Lower leg skin (tissue), 4 donors: Measurements from ENCODE around the gene GMEB2. TPM values are rescaled to one million over a fixed set of nuclear protein-coding genes. Genes with fewer than 3 reads are reported as not detected.

Experiments used
- DNase-seq, 2 donors: peaks; one replicate each; pipeline ENCODE4 v3.0.0-alpha.2; 2019; ENCODE audit warnings: low spot score in 2 of 2
- H3K4me3 ChIP-seq: fragments of 200-600 bp; sonication (generic); 2 replicates; pipeline ENCODE4 v1.5.1; 2017; ENCODE audit warnings: mild to moderate bottlenecking, low read depth; ENCODE audit not compliant: poor library complexity, severe bottlenecking
- CTCF ChIP-seq, 3 donors: fragments of 450-650 bp; IDR thresholded peaks; one replicate each; pipeline ENCODE4 v1.5.1; 2016; ENCODE audit warnings: antibody characterized with exemption in 3 of 3, mild to moderate bottlenecking in 3 of 3, moderate library complexity in 2 of 3
- POLR2A ChIP-seq, 2 donors: fragments of 450-650 bp; IDR thresholded peaks; one replicate each; pipeline ENCODE4 v1.6.1; 2016 to 2017; ENCODE audit warnings: antibody characterized with exemption in 2 of 2, mild to moderate bottlenecking in 1 of 2, moderate library complexity in 1 of 2
- WGBS, 2 donors: methylation state at CpG; one replicate each; pipeline ENCODE4 v1.1.5; 2018; 5-methylcytosine and 5-hydroxymethylcytosine counted together
- intact Hi-C: fragments of 100-400 bp; cut with DNase I; formaldehyde crosslinking; loops from one replicate; pipeline ENCODE4 v1.15.0; 2023; ENCODE audit warnings: low total_unique reads
- total RNA-seq, 4 donors: library from RNA; depleted of rRNA; stranded (reverse); fragments of >200 nt; gene quantifications; one replicate each; pipeline ENCODE4 v1.1.0, GENCODE V29; 2016

Gene GMEB2
- total RNA-seq, 4 donors from 2014 or later: 11.9 to 18.3 (median 13.7) TPM

DNA sequence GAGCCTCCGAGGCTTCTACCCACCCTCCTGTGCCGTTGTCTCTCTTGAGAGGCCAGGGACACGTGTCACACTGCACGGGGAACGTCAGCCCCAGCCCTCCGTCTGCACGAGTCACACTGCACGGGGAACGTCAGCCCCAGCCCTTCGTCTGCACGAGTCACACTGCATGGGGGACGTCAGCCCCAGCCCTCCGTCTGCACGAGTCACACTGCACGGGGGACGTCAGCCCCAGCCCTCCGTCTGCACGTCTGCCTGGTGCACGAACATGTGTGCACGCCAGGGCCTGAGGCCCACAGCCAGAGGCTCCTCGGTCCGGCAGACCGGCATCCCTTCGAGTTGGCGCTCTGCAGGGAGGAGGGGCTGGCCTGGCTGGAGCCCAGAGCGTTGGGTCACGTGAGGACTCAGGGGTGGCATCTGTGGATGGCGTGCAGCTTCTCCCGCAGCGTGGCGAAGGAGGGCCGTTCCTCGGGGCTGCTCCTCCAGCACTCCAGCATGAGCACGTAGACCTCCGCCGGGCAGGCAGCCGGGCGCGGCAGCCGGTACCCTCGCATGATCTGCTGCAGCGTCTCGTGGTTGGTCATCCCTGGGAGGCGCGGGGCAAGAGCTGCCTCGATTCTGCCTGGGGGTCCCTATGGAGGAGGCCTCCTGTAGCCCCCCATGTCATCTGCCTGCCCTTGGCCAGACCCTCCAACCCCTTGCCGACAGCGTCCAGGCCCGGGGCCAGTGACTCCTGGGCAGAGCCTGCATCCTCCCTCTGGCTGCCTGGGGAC is 86.3 kb downstream of the GMEB2 start:
- no peak for TF ChIP-seq CTCF (IDR thresholded peaks at IDR 0.05)
- no peak for TF ChIP-seq POLR2A (IDR thresholded peaks at IDR 0.05)
- no peak overlapping the region for H3K4me3 ChIP-seq
- no peak for DNase-seq
- WGBS, 2 donors: 25 to 49% methylated on average over 26 to 47 of the region's 49 CpGs
- intact Hi-C loops: loop anchor here (5.0 kb wide), 1 partner anchor 432 kb away; no protein-coding TSS in a partner anchor

- no peak overlapping the region for H3K4me3 ChIP-seq
- 83 to 88% methylated on average over 27 to 29 of the region's 29 CpGs for WGBS, 2 donors
- no peak for TF ChIP-seq CTCF (IDR thresholded peaks at IDR 0.05)
- DNase-seq: no peak
- intact Hi-C loops: loop anchor here (5.0 kb wide), 1 partner anchor 433 kb away; no protein-coding TSS in a partner anchor
Measured at GRCh38 chr20:63539441-63540370, 87.2 kb downstream of the GMEB2 start.

DNA sequence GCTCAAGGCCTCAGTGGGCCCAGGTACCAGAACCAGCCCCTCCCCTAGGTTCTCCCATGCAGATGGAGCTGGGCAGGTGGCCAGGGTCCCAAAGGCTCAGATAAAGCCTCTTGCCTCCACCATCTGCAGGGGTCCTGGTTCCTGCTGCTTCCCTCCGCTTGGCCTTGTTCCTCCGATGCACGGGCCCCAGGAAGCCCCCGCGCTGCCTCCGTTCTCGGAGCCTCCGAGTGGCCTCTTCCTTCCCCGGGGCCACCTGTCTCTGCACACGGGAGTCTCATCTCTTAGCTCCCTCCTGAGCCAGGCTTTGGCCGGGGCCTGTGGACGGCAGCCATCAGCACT is 87.8 kb downstream of the GMEB2 start:
- no peak for TF ChIP-seq POLR2A (IDR thresholded peaks at IDR 0.05)
- no peak for TF ChIP-seq CTCF (IDR thresholded peaks at IDR 0.05)
- no peak for DNase-seq
- H3K4me3 ChIP-seq: no peak overlapping the region
- intact Hi-C loops: no loop called here
- WGBS, 2 donors: 55 to 60% methylated on average over 10 to 11 of the region's 12 CpGs

- 25 to 34% methylated on average over 20 to 23 of the region's 27 CpGs for WGBS, 2 donors
- no peak overlapping the region for H3K4me3 ChIP-seq
- TF ChIP-seq CTCF (IDR thresholded peaks at IDR 0.05): no peak
- no peak for TF ChIP-seq POLR2A (IDR thresholded peaks at IDR 0.05)
- intact Hi-C loops: no loop called here
- peak in 1 of 2 donors; percentile 64 for DNase-seq
Measured at GRCh38 chr20:63538204-63539091, 88.5 kb downstream of the GMEB2 start.

Other genes starting within 250 kb of the GMEB2 start
- not detected for gene KCNQ2, start 154.4 kb downstream of the GMEB2 start, total RNA-seq
- gene EEF1A2, start 128.0 kb downstream of the GMEB2 start, total RNA-seq: 10 to 100 TPM; 13.3 to 26.8 (median 22.9) TPM
- 100 to 1,000 TPM; 122 to 426 (median 348) TPM for gene PPDPF, start 106.3 kb downstream of the GMEB2 start, total RNA-seq
- gene PTK6, start 89.7 kb downstream of the GMEB2 start, total RNA-seq: 100 to 1,000 TPM in 1 of 4 donors, 10 to 100 TPM in 3; 72.4 to 101 (median 79.9) TPM
- under 1 TPM in 3 of 4 donors, not detected in 1; 0.16 to 0.59 (median 0.37) TPM for gene SRMS, start 79.4 kb downstream of the GMEB2 start, total RNA-seq
- under 1 TPM in 2 of 4 donors, not detected in 2; 0.12 to 0.39 TPM for gene FNDC11, start 72.9 kb downstream of the GMEB2 start, total RNA-seq
- 10 to 100 TPM; 26.9 to 35.4 (median 28.6) TPM for gene HELZ2, start 52.9 kb downstream of the GMEB2 start, total RNA-seq
- gene STMN3, start 26.3 kb upstream of the GMEB2 start, total RNA-seq: 10 to 100 TPM in 3 of 4 donors, 1 to 10 TPM in 1; 9.4 to 23.0 (median 12.0) TPM
- gene RTEL1, start 31.2 kb upstream of the GMEB2 start, total RNA-seq: 10 to 100 TPM in 3 of 4 donors, 1 to 10 TPM in 1; 8.5 to 38.3 (median 12.7) TPM
- gene TNFRSF6B, start 69.6 kb upstream of the GMEB2 start, total RNA-seq: 10 to 100 TPM in 2 of 4 donors, 1 to 10 TPM in 2; 3.0 to 49.5 (median 12.1) TPM
- gene ARFRP1, start 80.9 kb upstream of the GMEB2 start, total RNA-seq: 10 to 100 TPM; 20.7 to 42.6 (median 34.7) TPM
- gene ZGPAT, start 80.9 kb upstream of the GMEB2 start, total RNA-seq: 10 to 100 TPM; 34.4 to 44.7 (median 35.9) TPM
- 10 to 100 TPM; 17.8 to 26.3 (median 21.8) TPM for gene LIME1, start 109.6 kb upstream of the GMEB2 start, total RNA-seq
- gene SLC2A4RG, start 112.7 kb upstream of the GMEB2 start, total RNA-seq: 100 to 1,000 TPM in 2 of 4 donors, 10 to 100 TPM in 2; 79.9 to 127 (median 96.2) TPM
- gene ZBTB46, start 204.2 kb upstream of the GMEB2 start, total RNA-seq: 1 to 10 TPM; 1.2 to 6.7 (median 5.7) TPM
- not detected for gene ABHD16B, start 234.4 kb upstream of the GMEB2 start, total RNA-seq
- 100 to 1,000 TPM in 2 of 4 donors, 10 to 100 TPM in 2; 85.9 to 101 (median 94.7) TPM for gene TPD52L2, start 238.2 kb upstream of the GMEB2 start, total RNA-seq